Measurements from ENCODE around the gene FAM168A. TPM values are rescaled to one million over a fixed set of nuclear protein-coding genes. Genes with fewer than 3 reads are reported as not detected.

The FAM168A gene
- total RNA-seq, 1 donor from 2014 or later, result 23.1 TPM

- intact Hi-C loops (cut with micrococcal nuclease), result loop anchor here (5.0 to 10.0 kb wide), 5 partner anchors 72 to 1452 kb away; partner anchors contain the start of genes ARHGEF17, MRPL48, RNF121 and XNDC1N
Observed at GRCh38 chr11:73379189-73379880, 218.6 kb downstream of the FAM168A start.

GRCh38 chr11:73376803-73377629, 220.9 kb downstream of the FAM168A start:
- intact Hi-C loops (cut with micrococcal nuclease), result loop anchor here (1.0 to 10.0 kb wide), 9 partner anchors 11 to 1450 kb away; partner anchors contain the start of genes ARHGEF17, FAM168A, MRPL48 and RNF121

GRCh38 chr11:73376160-73376802, 221.6 kb downstream of the FAM168A start, which contains the start of gene RELT:
TSS of gene RELT (plus strand) at chr11:73376399. CDS start at chr11:73389137, 12,738 bp downstream.
- intact Hi-C loops (cut with micrococcal nuclease), result loop anchor here (1.0 to 10.0 kb wide), 9 partner anchors 10 to 1449 kb away; partner anchors contain the start of genes ARHGEF17, FAM168A, MRPL48 and RNF121

GRCh38 chr11:73375830-73376159, 222.1 kb downstream of the FAM168A start:
- intact Hi-C loops (cut with micrococcal nuclease), result loop anchor here (1.0 to 10.0 kb wide), 9 partner anchors 9 to 1448 kb away; partner anchors contain the start of genes ARHGEF17, FAM168A, MRPL48 and RNF121

- intact Hi-C loops (cut with micrococcal nuclease), result loop anchor here (10.0 kb wide), 1 partner anchor 411 kb away; the partner anchor contains the start of gene MRPL48
Observed at GRCh38 chr11:73374151-73374550, 223.8 kb downstream of the FAM168A start.

GRCh38 chr11:73372375-73372993, 225.4 kb downstream of the FAM168A start:
- intact Hi-C loops (cut with micrococcal nuclease), result loop anchor here (10.0 kb wide), 1 partner anchor 412 kb away; the partner anchor contains the start of gene MRPL48

GRCh38 chr11:73367482-73368024, 230.4 kb downstream of the FAM168A start:
- intact Hi-C loops (cut with micrococcal nuclease), result loop anchor here (2.0 kb wide), 1 partner anchor 17 kb away; no protein-coding TSS in a partner anchor

GRCh38 chr11:73366953-73367352, 231.0 kb downstream of the FAM168A start:
- intact Hi-C loops (cut with micrococcal nuclease), result loop anchor here (1.0 to 2.0 kb wide), 2 partner anchors 9 to 16 kb away; partner anchors contain the start of gene RELT

GRCh38 chr11:73366265-73366610, 231.7 kb downstream of the FAM168A start:
- intact Hi-C loops (cut with micrococcal nuclease), result loop anchor here (1.0 to 2.0 kb wide), 2 partner anchors 10 to 15 kb away; partner anchors contain the start of gene RELT

- intact Hi-C loops (cut with micrococcal nuclease), result loop anchor here (1.0 to 2.0 kb wide), 2 partner anchors 11 to 15 kb away; partner anchors contain the start of gene RELT
Observed at GRCh38 chr11:73365352-73366264, 232.3 kb downstream of the FAM168A start.

- intact Hi-C loops (cut with micrococcal nuclease), result no loop called here
Observed at GRCh38 chr11:73363147-73363546, 234.8 kb downstream of the FAM168A start.

- intact Hi-C loops (cut with micrococcal nuclease), result no loop called here
Observed at GRCh38 chr11:73361953-73362776, 235.7 kb downstream of the FAM168A start.

GRCh38 chr11:73360743-73361369, 237.1 kb downstream of the FAM168A start:
- intact Hi-C loops (cut with micrococcal nuclease), result no loop called here

- intact Hi-C loops (cut with micrococcal nuclease), result no loop called here
Observed at GRCh38 chr11:73359930-73360742, 237.8 kb downstream of the FAM168A start.

- intact Hi-C loops (cut with micrococcal nuclease), result no loop called here
Observed at GRCh38 chr11:73359341-73359740, 238.6 kb downstream of the FAM168A start.

- intact Hi-C loops (cut with micrococcal nuclease), result no loop called here
Observed at GRCh38 chr11:73358071-73358470, 239.8 kb downstream of the FAM168A start.

Measured in T-helper 2 cell treated with Interferon-gamma antibody and Interleukin-4, amounts not matched to agents 100 ng/mL and 5 ng/mL, for 36 hours (primary cell).